Stimulated activated CD4-positive, alpha-beta T cell treated with anti-CD3 and anti-CD28 coated beads, Interleukin-12 subunit alpha, Interleukin-12 subunit beta, amount 100 ng/mL, for 4 hours (primary cell): ENCODE data around the gene ALG8.
"Not testable (repeated sequence)": the region's sequence is repeated elsewhere in the genome, so short reads cannot be mapped to it uniquely, and the experiment has no call there.

Source experiments
- DNase-seq: peaks from one replicate; pipeline ENCODE4 v3.0.0-alpha.2; 2020

The ALG8 gene

DNA sequence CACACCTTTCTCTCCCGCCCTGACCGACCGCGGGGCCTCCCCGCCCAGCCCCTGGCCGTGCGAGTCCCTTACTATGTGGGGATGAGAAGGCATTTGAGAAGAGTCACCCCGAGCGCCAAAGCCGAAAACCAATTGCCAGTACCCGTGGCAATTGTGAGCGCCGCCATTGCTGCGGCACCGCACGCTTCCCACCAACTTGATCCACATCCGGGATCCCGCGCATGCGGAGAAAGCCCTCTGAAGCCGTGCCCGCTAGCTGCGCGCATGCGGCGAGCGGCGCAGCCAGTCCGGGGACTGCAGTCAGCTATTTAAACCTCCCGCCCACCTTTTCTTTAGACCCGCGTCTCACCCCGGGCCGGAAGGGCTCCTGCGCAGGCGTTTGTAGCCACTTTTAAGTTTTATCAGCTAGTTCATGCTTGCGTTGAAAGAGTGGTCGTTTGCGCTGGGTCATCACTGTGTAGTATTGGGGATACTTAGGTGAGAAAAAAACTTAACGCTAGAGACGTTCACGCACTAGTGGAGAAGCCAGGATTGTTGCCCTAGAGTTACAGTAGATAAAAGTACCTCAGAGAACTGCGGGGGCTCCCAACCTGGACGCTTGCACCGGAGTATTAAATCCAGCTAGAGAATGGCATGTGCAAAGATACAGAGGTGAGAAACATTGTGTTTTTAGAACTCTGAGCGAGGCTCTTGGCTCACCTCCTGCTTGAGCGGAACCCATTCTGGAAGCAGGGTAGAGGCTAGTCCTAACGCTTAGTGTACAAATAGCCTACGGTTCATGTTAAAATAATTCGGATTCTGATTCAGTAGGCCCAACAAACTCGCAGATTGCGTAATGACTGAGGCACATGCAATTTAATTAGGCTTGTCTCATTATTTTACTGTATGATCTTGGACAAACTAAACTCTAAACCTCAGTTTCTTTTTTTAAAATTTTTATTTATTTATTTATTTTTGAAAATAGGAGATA, at the start of gene ALG8:
Gene ALG8, minus strand, starts transcription at position 205 of the 970 bp plus-strand sequence. Its CDS starts 38 bp downstream, at position 167.
- DNase-seq: peak; percentile 97

DNA sequence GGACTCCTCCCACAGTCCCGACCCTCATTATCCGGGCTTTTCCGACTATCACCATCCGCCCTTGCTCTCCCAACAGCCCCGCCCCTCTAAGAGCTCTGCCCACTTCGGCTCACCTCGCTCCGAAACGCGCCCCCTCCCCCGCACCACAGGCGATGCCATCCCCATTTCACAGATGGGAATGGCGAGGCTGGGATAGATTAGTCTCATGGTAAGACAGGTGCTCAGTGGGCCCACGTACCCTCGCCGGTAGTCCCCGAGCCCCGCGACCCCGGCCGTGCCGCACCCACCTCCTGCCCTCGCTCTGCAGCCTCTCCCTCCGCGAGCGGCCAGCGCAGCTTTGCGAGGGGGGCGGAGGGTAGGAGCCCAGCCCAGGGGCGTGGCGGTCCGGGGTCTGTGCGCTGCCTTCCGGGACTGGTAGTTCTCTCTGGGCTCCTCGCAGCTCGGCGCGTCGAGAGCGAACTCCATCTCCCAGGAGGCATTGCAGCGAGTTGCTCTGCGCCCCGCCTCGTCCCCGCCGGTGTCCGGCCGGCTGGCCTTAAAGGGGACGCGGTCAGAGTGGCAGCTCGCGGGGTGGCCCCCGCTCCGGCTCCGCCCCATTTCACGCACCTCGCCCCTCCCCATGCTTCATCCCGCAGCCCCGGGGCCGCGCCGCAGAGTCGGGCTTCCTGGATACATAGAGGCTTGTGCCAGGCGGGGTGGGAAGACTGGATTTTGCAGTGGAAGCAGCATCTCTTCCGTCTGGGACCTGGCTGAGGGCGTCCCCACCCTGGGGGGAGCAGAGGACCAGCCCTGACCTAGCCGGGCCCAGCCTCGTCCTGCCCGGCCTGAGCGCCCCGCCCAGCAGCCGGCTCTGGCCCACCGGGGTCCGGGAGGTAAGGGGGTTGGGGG, 49.1 kb upstream of the ALG8 start, which contains the start of the genes KCTD21 and USP35:
Gene KCTD21, minus strand, starts transcription at position 341 of the 888 bp plus-strand sequence. CDS start 14,072 bp downstream, outside the sequence.
Gene USP35, plus strand, starts transcription at position 634 of the 888 bp plus-strand sequence. CDS start 7,327 bp downstream, outside the sequence.
- peak; percentile 90 for DNase-seq

DNA sequence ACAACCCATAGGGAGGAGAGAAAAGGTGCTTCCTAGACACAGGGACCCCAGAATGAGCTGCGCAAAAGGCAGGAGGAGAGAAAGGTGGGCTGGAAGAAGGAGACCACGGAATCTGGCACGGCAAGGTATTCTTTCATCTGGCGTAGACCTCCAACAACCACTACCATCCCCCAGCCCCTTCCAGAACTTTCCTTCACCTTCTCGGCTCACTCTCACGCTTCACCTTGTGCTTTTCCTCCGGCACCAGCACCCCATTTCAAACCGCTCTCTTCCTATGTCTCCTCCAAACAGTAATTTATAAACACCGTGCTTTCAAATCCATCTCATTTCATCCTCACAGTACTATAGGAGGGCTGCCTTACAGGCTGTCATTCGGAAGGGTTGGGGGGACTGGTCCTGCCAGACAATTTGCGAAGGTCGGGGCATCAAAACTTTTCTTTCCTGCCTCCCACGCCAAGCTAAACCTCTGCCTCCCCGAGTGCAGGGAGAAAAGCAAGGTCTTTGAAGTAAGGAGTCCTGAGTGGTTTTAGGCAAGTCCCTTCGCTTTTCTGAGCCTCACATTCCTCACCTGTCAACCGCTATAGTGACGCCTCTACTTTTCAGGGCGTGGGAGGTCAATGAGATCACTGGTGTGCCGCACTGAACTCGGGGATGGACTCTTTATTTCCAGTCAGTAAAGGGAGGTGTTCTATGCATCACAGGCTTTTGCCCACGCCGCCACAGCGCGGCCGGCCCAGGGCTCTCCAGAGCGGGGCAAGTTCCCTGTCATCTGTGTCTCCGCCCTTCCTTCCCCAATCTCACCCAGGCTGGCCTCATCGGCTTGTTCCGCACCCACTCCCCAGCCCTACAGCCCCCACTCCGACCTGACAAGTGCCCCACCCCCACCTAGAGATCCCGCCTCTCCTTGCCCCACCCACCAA, 48.2 kb upstream of the ALG8 start:
- peak; percentile 68 for DNase-seq

DNA sequence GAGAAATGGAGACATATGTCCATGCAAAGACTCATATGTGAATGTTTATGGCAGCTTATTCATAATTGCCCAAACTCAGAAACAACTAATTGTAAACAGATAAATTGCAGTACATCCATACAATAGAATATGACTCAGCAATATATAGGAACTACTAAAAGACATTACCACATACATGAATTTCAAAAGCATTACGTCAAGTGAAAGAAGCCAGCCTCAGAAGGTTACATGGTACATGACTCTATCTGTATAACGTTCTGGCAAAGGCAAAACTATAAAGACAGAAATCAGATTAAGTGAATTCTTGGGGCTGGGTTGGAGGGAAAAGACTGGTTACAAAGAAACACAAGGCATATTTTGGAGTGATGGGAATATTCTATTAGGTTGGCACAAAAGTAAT, 41.8 kb upstream of the ALG8 start:
- no peak for DNase-seq

DNA sequence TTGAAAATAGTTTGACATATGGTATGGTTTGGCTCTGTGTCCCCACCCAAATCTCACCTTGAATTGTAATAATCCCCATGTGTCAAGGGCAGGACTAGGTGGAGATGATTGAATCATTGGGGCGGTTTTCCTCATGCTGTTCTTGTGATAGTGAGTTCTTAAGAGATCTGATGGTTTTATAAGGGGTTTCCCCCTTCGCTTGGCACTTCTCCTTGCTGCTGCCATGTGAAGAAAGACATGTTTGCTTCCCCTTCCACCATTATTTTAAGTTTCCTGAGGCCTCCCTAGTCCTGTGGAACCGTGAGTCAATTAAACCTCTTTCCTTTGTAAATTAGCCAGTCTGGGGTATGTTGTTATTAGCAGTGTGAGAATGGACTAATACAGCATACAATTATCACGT, 41.3 kb upstream of the ALG8 start:
- no peak for DNase-seq

DNA sequence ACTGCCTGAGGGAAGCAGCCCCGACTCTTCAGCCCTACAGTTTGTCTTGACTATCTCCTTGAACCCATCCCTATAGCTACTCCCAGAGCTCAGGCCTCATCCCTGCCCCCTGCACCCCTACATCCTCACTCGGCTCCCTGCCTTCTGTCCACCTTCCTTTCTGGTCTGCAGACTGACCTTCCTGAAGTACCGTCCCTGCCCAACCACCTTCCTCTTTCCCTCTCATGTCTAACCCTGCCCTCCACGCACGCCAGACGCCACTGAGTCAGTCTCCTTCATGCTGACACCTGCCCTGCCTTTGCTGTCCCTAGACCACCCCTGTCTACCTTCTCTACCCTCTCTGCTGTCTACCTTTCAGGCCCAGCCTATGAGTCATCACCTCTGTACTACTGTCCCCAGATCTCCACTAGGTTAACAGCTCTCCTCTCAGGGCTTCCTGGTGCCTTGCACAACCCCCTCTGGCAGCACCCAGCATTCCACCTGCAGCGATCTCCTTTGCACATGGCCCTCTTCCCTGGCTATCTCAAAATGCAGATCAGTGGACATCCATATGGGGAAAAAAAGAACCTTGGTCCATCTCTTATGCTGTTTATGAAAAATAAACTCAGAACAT, 40.1 kb upstream of the ALG8 start:
- no peak for DNase-seq

DNA sequence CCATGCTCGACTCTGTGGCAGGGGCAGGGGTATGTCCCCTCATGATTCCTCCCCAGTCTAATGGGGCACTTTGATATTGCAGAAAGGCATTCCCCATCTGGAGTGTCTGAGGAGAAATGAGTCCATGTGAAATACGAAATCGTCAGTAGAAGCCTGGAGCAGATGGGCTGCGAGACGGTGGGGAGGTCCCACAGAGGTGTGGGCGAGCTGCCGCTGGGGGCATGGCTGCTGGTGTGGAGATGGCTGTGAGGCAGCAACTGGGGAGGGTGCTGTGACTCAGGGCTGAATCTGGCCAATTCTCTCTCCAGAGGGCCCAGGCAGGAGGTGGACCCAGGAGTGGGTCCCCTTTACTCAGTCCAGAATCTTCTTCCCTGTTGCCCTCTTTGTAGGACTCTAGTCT, 37.8 kb upstream of the ALG8 start:
- no peak for DNase-seq

DNA sequence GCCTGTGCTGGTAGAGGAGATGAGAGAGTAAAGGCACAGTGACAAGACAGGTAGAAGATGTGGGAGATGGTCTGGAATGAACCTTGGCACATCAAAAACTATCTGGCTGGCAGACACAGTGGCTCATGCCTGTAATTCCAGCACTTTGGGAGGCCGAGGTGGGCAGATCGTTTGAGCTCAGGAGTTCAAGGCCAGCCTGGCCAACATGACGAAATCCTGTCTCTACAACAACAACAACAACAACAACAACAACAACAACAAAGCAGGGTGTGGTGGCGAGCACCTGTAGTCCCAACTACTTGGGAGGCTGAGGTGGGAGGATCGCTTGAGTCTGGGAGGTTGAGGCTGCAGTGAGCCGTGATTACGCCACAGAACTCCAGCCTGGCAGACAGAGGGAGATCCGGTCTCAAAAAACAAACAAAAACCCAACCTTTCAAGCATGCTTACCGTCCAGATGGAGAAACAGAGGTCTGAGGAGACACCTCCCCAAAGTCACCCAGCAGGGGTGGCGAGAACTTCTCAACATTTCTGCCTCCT, 37.2 kb upstream of the ALG8 start:
- no peak for DNase-seq

DNA sequence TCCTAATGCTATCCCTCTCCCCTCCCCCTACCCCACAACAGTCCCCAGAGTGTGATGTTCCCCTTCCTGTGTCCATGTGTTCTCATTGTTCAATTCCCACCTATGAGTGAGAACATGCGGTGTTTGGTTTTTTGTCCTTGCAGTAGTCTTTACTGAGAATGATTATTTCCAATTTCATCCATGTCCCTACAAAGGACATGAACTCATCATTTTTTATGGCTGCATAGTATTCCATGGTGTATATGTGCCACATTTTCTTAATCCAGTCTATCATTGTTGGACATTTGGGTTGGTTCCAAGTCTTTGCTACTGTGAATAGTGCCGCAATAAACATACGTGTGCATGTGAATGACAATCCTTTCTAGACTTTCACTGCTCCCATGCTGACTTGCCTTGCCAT, 36.4 kb upstream of the ALG8 start:
- not testable (repeated sequence) for DNase-seq

DNA sequence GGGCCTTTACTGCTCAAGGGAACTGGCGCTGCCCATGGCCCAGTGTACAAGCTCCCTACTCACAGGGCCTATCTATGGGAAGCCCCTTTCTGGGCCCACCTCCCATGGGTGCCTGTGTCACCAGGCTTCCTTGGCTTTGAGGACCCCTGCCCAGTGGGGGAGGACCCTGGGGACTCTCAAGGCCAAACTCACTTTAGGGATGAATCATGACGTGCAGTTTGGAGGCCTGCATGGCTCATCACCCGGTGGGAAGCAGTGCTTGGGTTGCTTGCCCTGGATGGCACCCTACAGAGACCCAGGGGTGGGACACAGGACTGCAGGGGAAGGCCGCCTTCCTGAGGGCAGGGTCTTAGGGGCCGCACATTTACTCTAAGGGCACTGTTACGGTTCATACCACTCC, 32.5 kb upstream of the ALG8 start:
- DNase-seq: no peak

DNA sequence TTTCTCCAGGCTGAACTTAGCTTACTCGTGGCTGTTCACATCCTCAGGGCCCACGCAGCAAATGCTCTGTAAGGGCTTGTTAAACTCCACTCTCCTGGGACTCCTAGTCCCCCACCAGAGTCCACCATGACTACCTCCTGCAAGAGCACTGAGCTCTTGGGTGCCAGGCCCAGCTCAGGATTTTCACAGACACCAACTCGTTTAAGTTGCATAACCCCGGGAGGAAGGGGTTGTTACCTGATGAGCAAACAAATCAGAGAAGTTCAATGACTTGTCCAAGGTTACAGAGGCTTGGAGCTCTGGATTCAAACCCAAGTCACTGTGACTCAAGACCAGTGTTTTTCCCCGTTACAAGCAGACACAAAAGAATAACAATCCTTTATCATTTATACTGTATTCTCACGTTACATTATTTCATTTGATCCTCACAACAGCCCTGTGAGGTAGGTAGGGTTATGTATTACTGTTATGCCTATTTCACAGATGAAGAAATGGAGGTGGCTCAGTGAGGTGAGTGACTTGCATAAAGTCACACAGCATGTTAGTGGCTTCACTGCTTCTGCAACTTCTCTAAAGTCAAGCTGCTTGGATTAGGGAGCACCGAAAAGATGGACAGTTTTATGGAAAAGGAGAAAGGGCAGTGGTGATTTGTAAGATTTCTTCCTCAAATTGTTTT, 31.6 kb upstream of the ALG8 start:
- no peak for DNase-seq

DNA sequence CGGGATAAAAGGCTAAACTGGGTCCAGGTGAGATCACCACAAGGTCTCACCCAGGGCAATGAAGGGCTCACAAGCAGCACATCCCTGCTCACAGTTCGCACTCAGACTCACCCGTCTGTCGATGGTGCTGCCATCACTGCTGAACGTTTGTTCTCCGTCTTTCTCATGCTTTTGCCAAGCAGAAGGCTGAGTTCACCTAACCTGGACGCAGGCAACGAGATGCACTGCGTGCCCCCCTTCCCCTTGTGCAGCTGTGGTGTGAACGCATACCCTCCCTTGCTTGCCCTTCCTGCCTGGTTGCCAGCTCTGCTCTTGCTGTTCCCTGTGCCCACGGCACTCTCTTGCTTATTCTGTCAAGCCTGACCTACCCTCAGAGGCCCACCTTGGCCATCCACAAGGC, 31.0 kb upstream of the ALG8 start:
- DNase-seq: no peak

DNA sequence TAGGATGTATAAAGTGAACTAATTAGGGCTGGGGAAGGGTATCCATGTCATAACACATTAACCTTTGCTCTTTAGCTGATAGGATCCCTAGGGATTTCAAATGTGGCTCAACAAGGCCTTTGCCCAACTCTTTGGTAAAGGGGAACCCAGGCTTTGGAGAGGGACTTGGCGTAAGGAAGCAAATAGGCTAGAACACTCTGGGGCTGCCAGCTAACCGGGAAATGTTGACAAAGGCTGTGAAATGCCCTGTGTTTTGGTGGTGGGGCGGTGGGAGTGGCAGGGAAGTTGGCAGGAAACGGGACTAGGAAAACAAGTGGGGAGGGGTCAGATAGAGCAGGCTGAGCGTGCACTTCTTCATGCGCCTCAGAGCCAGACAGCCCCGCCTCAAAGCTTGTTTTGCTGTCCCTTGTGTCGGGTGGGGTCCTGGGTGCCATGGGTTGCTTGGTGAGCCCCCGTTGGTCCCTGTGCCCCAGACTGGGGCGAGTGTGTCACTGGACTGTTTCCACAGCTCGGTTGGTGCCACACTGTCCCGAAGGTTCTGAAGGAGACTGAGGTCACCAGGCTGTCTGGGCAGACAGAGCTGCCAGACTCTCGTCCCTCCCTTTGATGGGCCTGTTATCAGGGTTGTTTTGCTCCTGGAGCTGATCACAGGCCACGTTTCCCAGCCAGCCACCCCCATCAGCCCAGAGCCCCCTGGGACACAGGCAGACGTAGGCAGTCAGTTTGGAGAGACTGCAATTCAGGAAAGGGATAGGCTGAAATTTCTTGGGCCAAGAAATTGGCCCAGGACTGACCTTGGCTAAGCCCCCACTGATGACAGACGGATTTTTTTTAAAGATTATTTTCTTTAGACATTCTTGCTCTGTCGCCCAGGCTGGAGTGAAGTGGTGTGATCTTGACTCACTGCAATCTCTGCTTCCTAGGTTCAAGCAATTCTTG, 29.4 kb upstream of the ALG8 start:
- DNase-seq: no peak

DNA sequence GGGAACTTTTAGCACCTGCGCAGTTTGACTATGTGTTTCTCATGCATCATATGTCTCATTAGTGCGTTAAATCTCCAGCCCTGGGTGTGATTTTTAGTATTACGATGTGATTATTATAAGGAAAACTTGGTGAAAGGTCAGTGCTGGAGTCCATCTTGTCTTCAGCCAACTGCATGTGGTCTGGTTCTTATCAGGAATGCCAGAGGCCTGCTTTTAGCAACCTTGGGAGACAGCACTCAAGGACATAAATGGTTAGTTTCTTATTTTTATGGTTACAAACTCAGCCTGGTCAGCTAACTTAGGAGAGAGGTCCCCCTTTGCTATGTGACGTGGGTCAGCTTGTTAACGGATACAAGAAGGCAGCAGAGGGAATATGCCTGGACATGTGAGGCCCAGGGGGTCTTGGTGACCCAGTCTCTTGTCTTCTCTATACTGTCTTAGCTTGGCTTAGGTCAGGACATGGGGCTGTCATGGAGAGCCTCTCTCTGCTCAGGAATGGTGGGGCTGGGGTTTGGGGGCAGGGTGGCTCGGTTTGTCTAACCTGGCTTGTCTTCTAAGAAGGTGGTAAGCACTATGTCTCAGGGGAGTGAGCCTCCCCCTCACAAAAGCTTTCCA, 27.5 kb upstream of the ALG8 start:
- DNase-seq: no peak

DNA sequence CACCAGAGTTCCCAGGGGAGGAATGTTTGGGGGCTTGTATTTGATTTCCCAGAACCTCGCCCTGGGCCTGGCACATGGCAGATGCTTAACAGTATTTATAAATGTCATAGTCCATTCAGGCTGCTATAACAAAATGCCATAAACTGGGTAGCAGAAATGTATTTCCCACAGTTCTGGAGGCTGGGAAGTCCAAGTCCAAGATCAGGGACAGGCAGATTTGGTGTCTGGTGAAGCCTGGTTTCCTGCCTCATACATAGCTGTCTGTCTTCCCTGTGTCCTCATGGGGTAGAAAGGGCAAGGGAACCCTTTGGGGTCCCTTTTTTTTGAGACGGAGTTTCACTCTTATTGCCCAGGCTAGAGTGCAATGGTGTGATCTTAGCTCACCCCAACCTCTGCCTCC, 25.0 kb upstream of the ALG8 start:
- no peak for DNase-seq

DNA sequence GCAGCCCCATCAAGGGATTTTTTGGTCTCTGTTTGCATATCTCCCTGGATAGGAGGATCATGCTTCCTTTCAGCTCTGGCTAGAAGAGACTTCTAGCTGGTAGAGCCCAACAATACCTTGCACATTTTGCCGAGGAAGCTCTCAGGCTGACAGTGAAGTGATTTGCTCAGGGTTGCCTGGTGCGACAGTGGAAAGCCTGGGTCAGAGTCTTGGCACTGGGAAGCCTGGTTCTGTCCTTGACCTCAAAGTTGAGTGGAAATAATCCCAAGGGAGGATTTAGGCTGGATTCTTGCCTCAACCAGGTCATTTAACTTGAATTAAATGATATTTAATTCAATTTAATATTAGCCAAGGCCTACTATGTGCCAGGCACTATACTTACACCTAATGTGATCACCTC, 24.4 kb upstream of the ALG8 start:
- no peak for DNase-seq

DNA sequence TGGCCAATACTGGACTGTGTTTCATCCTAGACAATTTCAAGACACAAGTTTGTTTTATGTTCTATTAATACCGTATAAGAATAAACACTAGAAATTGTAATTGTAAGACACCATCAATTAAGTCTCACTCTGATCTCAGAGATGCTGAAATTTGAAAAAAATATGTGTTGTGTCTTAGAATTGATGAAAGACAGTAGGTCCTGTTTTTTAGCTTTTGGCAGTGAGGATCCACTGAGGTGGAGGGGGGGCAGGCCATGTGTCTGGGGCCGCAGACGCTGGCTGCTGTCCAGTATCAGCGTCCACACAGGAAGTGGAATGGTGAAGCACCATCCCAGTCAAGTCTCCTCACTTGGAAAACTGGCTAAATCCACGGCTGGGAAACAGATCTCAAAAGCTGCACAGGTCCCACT, 22.5 kb upstream of the ALG8 start:
- no peak for DNase-seq

DNA sequence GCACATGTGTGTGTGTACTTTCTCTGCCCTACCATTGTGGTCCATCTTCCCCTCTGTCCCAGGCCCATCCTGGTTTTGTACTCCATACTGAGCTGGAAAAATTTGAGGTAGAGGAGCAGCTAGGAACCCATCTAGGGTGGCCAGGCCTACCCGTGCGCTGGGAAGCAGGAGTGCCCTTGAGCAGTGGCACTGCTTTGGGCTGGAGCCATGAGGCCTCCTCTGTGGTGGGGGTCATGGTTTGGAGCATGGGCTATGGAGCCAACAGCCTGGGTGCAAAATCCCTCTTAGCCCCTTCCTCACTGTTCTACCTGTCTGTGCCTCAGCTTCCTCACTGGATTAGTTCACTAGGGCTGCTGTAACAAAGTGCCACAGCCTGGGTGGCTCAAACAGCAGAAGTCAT, 21.9 kb upstream of the ALG8 start:
- DNase-seq: no peak

DNA sequence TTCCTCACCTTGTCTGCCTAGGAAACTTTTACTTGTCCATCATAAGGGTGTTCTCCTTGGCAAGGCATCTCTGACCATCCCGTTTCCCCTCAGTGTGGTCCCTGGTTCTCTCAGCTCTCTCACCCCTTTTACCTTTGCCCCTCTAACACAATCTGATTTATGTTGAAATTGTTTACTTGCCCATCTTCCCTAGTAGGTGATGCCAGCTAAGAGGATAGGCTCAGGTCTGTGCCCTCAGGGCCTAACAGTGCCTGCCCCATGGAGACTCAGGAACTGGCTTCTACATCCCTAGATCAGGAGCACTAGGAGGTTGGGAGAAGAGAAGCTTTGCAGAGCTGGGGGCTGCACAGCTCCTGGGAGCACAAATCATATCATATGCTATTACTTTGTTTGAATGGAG, 21.1 kb upstream of the ALG8 start:
- no peak for DNase-seq
